Endothelial cell of umbilical vein (primary cell): ENCODE measurements around the gene NUP160. TPM values are rescaled to one million over a fixed set of nuclear protein-coding genes. Genes with fewer than 3 reads are reported as not detected.

Source experiments
- BruUV-seq: library from RNA; stranded (reverse); fragments of 400-500 nt; replicated peaks from 2 replicates; lab custom pipeline; 2021; lab: Mats Ljungman, UMichigan
- CTCF ChIA-PET: fragments of 300-600, 350-600 bp; sonication (Branson Sonifier 250); formaldehyde crosslinking; loops from one replicate; lab custom pipeline; 2021; ENCODE audit warnings: antibody characterized with exemption, inconsistent platforms; lab: Charles Lee
- POLR2A ChIA-PET: fragments of 300-600, 350-600 bp; sonication (Branson Sonifier 250); formaldehyde crosslinking; loops from one replicate; lab custom pipeline; 2021; ENCODE audit warnings: antibody characterized with exemption, inconsistent platforms; lab: Charles Lee
- DNase-seq: peaks from one replicate; pipeline ENCODE4 v3.0.0-alpha.2; 2011; ENCODE audit warnings: low read depth, low spot score
- FAIRE-seq: peaks from 2 replicates; lab custom pipeline; 2011; peaks lifted over from hg19 to GRCh38; lab: Jason Lieb, UNC
- H2AFZ ChIP-seq: 2 replicates; pipeline ENCODE4 v1.6.0; 2012; ENCODE audit warnings: low read depth, low read length, control low read depth, inconsistent platforms
- H3K27ac ChIP-seq: 2 replicates; pipeline ENCODE4 v1.5.1; 2011; ENCODE audit warnings: low read depth, mild to moderate bottlenecking, control low read depth, low read length, moderate library complexity; ENCODE audit not compliant: insufficient read depth
- H3K27me3 ChIP-seq, 2 experiments: 2 replicates each; pipeline versions ENCODE4 v1.6.0 to v1.6.1; 2011; ENCODE audit warnings: low read length in 2 of 2, mixed read lengths in 1 of 2; ENCODE audit not compliant: control insufficient read depth in 2 of 2, insufficient read depth in 2 of 2
- H3K36me3 ChIP-seq, 2 experiments: 2 replicates in 1 of 2; 3 replicates in 1 of 2; pipeline ENCODE4 v1.5.1; 2011; ENCODE audit warnings: low read length in 2 of 2, mild to moderate bottlenecking in 1 of 2, moderate library complexity in 1 of 2; ENCODE audit not compliant: control insufficient read depth in 2 of 2, insufficient read depth in 2 of 2; ENCODE audit errors: extremely low read depth in 1 of 2
- H3K4me1 ChIP-seq: 3 replicates; pipeline ENCODE4 v1.5.1; 2011; ENCODE audit warnings: mild to moderate bottlenecking, low read length; ENCODE audit not compliant: control insufficient read depth, insufficient read depth; ENCODE audit errors: extremely low read depth
- H3K4me2 ChIP-seq: 2 replicates; pipeline ENCODE4 v1.6.1; 2011; ENCODE audit warnings: low read length, control low read depth, mixed read lengths; ENCODE audit not compliant: insufficient read depth
- H3K4me3 ChIP-seq, 3 experiments: fragments of 200-600 bp in 1 of 3; sonication (generic), shearing (Covaris generic) in 1 of 3; replicated peaks in 1 of 3; 2 replicates each; pipeline ENCODE4 v1.5.1; 2011 to 2016; ENCODE audit warnings: control low read depth in 3 of 3, low read length in 3 of 3, mild to moderate bottlenecking in 2 of 3, inconsistent platforms in 1 of 3, low read depth in 1 of 3, moderate library complexity in 1 of 3; ENCODE audit not compliant: insufficient read depth in 1 of 3
- H3K79me2 ChIP-seq: 2 replicates; pipeline ENCODE4 v1.6.0; 2012; ENCODE audit warnings: low read length, inconsistent platforms; ENCODE audit not compliant: control insufficient read depth, insufficient read depth
- H3K9ac ChIP-seq: replicated peaks from 2 replicates; pipeline ENCODE3; 2011; ENCODE audit warnings: low read length, control low read depth; ENCODE audit not compliant: insufficient read depth; ENCODE audit errors: extremely low read depth
- H3K9me1 ChIP-seq: replicated peaks from 3 replicates; pipeline ENCODE4 v1.6.0; 2011; ENCODE audit warnings: mild to moderate bottlenecking, low read length; ENCODE audit not compliant: control insufficient read depth, insufficient read depth; ENCODE audit errors: extremely low read depth
- H3K9me3 ChIP-seq: replicated peaks from 2 replicates; pipeline ENCODE4 v1.5.1; 2012; ENCODE audit warnings: low read length, inconsistent platforms; ENCODE audit not compliant: control insufficient read depth, insufficient read depth
- H4K20me1 ChIP-seq: replicated peaks from 2 replicates; pipeline ENCODE3; 2011; ENCODE audit warnings: mild to moderate bottlenecking, low read length; ENCODE audit not compliant: control insufficient read depth, insufficient read depth; ENCODE audit errors: extremely low read depth
- CTCF ChIP-seq, 2 donors: IDR thresholded peaks; 1 replicate in 1 of 2; 2 replicates in 1 of 2; pipeline ENCODE4 v1.5.1; 2011; ENCODE audit warnings: low read length in 2 of 2, mild to moderate bottlenecking in 2 of 2, moderate library complexity in 2 of 2, control low read depth in 1 of 2, inconsistent platforms in 1 of 2, low read depth in 1 of 2; ENCODE audit not compliant: insufficient read depth in 1 of 2; ENCODE audit errors: extremely low read depth in 1 of 2
- EZH2 ChIP-seq: IDR thresholded peaks from 2 replicates; pipeline ENCODE4 v1.6.1; 2012; ENCODE audit warnings: borderline replicate concordance, low read depth, mild to moderate bottlenecking, moderate library complexity, low read length, inconsistent platforms; ENCODE audit not compliant: severe bottlenecking
- FOS ChIP-seq: IDR thresholded peaks from 2 replicates; pipeline ENCODE4 v1.6.1; 2011; ENCODE audit warnings: mild to moderate bottlenecking, low read length, moderate library complexity, borderline replicate concordance; ENCODE audit not compliant: insufficient read depth
- MAX ChIP-seq: IDR thresholded peaks from 2 replicates; pipeline ENCODE4 v1.6.1; 2011; ENCODE audit not compliant: insufficient read depth, insufficient read length
- MYC ChIP-seq: IDR thresholded peaks from one replicate; pipeline ENCODE4 v1.6.1; 2011; ENCODE audit warnings: mild to moderate bottlenecking, low read depth, low read length
- POLR2A ChIP-seq: IDR thresholded peaks from 2 replicates; pipeline ENCODE4 v1.6.1; 2012; ENCODE audit warnings: low read depth, mild to moderate bottlenecking, control low read depth, low read length
- dilution Hi-C: fragments of 300-500 bp; cut with MboI; formaldehyde crosslinking; loops from one replicate; pipeline ENCODE4 v1.15.0; 2019; ENCODE audit warnings: low sequenced_read_pairs; ENCODE audit not compliant: extremely low pct_ligation_motif_present
- intact Hi-C: fragments of 100-400 bp; cut with micrococcal nuclease; formaldehyde crosslinking; loops from one replicate; pipeline ENCODE4 v1.10.0; 2022
- polyA plus RNA-seq, 4 experiments: library from polyadenylated mRNA; depleted of rRNA in 3 of 4; stranded (reverse) in 3 of 4; unstranded in 1 of 4; fragments of >200 nt; gene quantifications; 2 replicates each; pipeline versions ENCODE4 v1.2.1 to v1.2.3, GENCODE V29; 2011 to 2012; ENCODE audit warnings: missing spikeins in 1 of 4
- small RNA-seq: library from RNA; depleted of rRNA; stranded (forward); fragments of <200 nt; gene quantifications from one replicate; pipeline ENCODE3, GENCODE V24; 2012; ENCODE audit warnings: low replicate concordance, low read depth; ENCODE audit not compliant: insufficient read depth, insufficient read length
- total RNA-seq: library from RNA; stranded (reverse); gene quantifications from 2 replicates; pipeline ENCODE4 v1.2.3, GENCODE V29; 2021

The NUP160 gene
- total and polyA plus RNA-seq, 2 donors (not counting 3 experiments of a cell fraction or from before 2014, with no cell fraction given) = 15.4 to 39.6 TPM

- no peaks in the 10 kb centered on the region for H3K9me3 ChIP-seq
- TF ChIP-seq MAX = no peak
- no peak for TF ChIP-seq EZH2
- TF ChIP-seq MYC = no peak
- TF ChIP-seq CTCF (IDR thresholded peaks at IDR 0.05; ENCODE audit: extremely low read depth in 1 of 2, insufficient read depth in 1 of 2, low read depth in 1 of 2, low read length in 2 of 2) = no peak
- no peak for TF ChIP-seq POLR2A
- no peak for TF ChIP-seq FOS
- H3K4me2 ChIP-seq = no peak overlapping the region
- H3K79me2 ChIP-seq = no peaks in the 10 kb centered on the region
- POLR2A ChIA-PET = no interaction called here
- FAIRE-seq = no peak
- no peaks in the 10 kb centered on the region for H3K27me3 ChIP-seq
- H3K4me1 ChIP-seq = no peaks in the 10 kb centered on the region
- CTCF ChIA-PET = no interaction called here
- no peak overlapping the region for H3K27ac ChIP-seq
- H4K20me1 ChIP-seq = no peaks in the 10 kb centered on the region
- BruUV-seq = no TSS peak
- no peak overlapping the region for H2AFZ ChIP-seq
- H3K9me1 ChIP-seq = no peaks in the 10 kb centered on the region
- H3K4me3 ChIP-seq = no peak overlapping the region
- intact Hi-C loops = no loop called here
- dilution Hi-C loops = no loop called here
- peaks cover 26 to 51% of the 10 kb centered on the region in 2 experiments for H3K36me3 ChIP-seq
- no peak for DNase-seq
- no peak overlapping the region for H3K9ac ChIP-seq
Measured at GRCh38 chr11:47731475-47731874, 116.7 kb downstream of the NUP160 start.

Small RNA genes within 50 kb of the gene (small RNA-seq; reads per million reads assigned to genes)
- gene AC021443.1 = not detected
- gene RF00019 = not detected
- not detected for gene RNA5SP340

Other genes with a start within 250 kb of the NUP160 start
- gene MTCH2, start 205.8 kb downstream of the NUP160 start, total RNA-seq = 134 and 138 TPM in 2 replicates
- 111 and 144 TPM in 2 replicates for gene MTCH2, start 205.8 kb downstream of the NUP160 start, polyA plus RNA-seq
- 0.86 TPM in 1 of 2 replicates, not detected in the other for gene AGBL2, start 133.0 kb downstream of the NUP160 start, total RNA-seq
- 0.08 and 0.24 TPM in 2 replicates for gene AGBL2, start 133.0 kb downstream of the NUP160 start, polyA plus RNA-seq
- gene FNBP4, start 81.0 kb downstream of the NUP160 start, total RNA-seq = 121 and 130 TPM in 2 replicates
- 114 and 121 TPM in 2 replicates for gene FNBP4, start 81.0 kb downstream of the NUP160 start, polyA plus RNA-seq
- 7.7 and 8.8 TPM in 2 replicates for gene PTPRJ, start 132.2 kb upstream of the NUP160 start, total RNA-seq
- 2.3 and 3.1 TPM in 2 replicates for gene PTPRJ, start 132.2 kb upstream of the NUP160 start, polyA plus RNA-seq